Measurements from ENCODE around the gene IKZF3. TPM values are rescaled to one million over a fixed set of nuclear protein-coding genes. Genes with fewer than 3 reads are reported as not detected.
"Not testable (repeated sequence)": the region's sequence is repeated elsewhere in the genome, so short reads cannot be mapped to it uniquely, and the experiment has no call there.

The IKZF3 gene
- polyA plus RNA-seq, 1 of the 3 experiments (the other 2 are of a cell fraction) = not detected

- H3K4me1 ChIP-seq (ENCODE audit: control insufficient read depth in 1 of 2, insufficient read depth in 2 of 2, low read depth in 1 of 2, low read length in 1 of 2) = peaks cover 0 to 8% of the 10 kb centered on the region in 2 experiments; a peak in 1 of 4 replicates
- H3K27ac ChIP-seq (ENCODE audit: low read depth in 2 of 2, low read length in 1 of 2) = no peak overlapping the region
- no peaks in the 10 kb centered on the region for H4K20me1 ChIP-seq (ENCODE audit: insufficient read depth)
- H3K27me3 ChIP-seq (ENCODE audit: insufficient read depth) = no peaks in the 10 kb centered on the region
- no peaks in the 10 kb centered on the region; the same call in 1 of the 2 replicates for H3K79me2 ChIP-seq (ENCODE audit: insufficient read depth)
- 81% methylated on average over 10 of the region's 10 CpGs for WGBS (ENCODE audit: low lambda C conversion rate)
- H3K9ac ChIP-seq = no peak overlapping the region
- H3K9me3 ChIP-seq = no peaks in the 10 kb centered on the region
- H3K4me2 ChIP-seq = no peak overlapping the region
- H3K9me2 ChIP-seq = no peaks in the 10 kb centered on the region
- no peak overlapping the region for H2AFZ ChIP-seq (ENCODE audit: low read depth)
- peaks cover 0 to 4% of the 10 kb centered on the region in 2 experiments for H3K36me3 ChIP-seq (replicated peaks in 1 of 2; ENCODE audit: control insufficient read depth in 1 of 2, insufficient read depth in 2 of 2, low read length in 1 of 2)
- H3K4me3 ChIP-seq (ENCODE audit: low read depth in 2 of 2, low read length in 1 of 2) = no peak overlapping the region
- no peak for DNase-seq
- CTCF ChIA-PET = interaction anchor here (4.5 kb wide), 1 partner anchor 28 kb away, joined by 22 read pairs; no protein-coding TSS in a partner anchor
- POLR2A ChIA-PET = no interaction called here
- H3F3A ChIP-seq (replicated peaks; ENCODE audit: insufficient read depth) = no peaks in the 10 kb centered on the region
- TF ChIP-seq POLR2AphosphoS5 (IDR thresholded peaks at IDR 0.05; ENCODE audit: low read depth, low read length) (no peak), TAF1 (IDR thresholded peaks at IDR 0.05; ENCODE audit: borderline replicate concordance, low read depth, low read length) (no peak), IRF3 (IDR thresholded peaks at IDR 0.05; ENCODE audit: low read depth, low read length) (no peak), GABPA (IDR thresholded peaks at IDR 0.05; ENCODE audit: low read depth) (no peak), EP300 (IDR thresholded peaks at IDR 0.05; ENCODE audit: borderline replicate concordance in 1 of 2, low read depth in 1 of 2, low read length in 1 of 2) (no peak), RAD21 (IDR thresholded peaks at IDR 0.05; ENCODE audit: low read length) (no peak), TCF12 (IDR thresholded peaks at IDR 0.05) (no peak), CHD2 (IDR thresholded peaks at IDR 0.05; ENCODE audit: low read length, partially characterized antibody) (no peak), GATA2 (CRISPR knock-in tag; IDR thresholded peaks at IDR 0.05) (no peak), MXI1 (IDR thresholded peaks at IDR 0.05; ENCODE audit: low read depth, low read length) (no peak)
These were observed 136.6 kb downstream of the IKZF3 start for GRCh38 chr17:39727556-39727955.

GRCh38 chr17:39726617-39727016 lies 137.5 kb downstream of the IKZF3 start:
- no peak overlapping the region for H3K9ac ChIP-seq
- ChIA-PET CTCF (no interaction called here), POLR2A (no interaction called here)
- H3K4me2 ChIP-seq = no peak overlapping the region
- DNase-seq = no peak
- H2AFZ ChIP-seq (ENCODE audit: low read depth) = no peak overlapping the region
- peaks cover 0 to 8% of the 10 kb centered on the region in 2 experiments; a peak in 1 of 4 replicates for H3K4me1 ChIP-seq (ENCODE audit: control insufficient read depth in 1 of 2, insufficient read depth in 2 of 2, low read depth in 1 of 2, low read length in 1 of 2)
- WGBS (ENCODE audit: low lambda C conversion rate) = 100% methylated on average over 1 of the region's 9 CpGs
- H3K79me2 ChIP-seq (ENCODE audit: insufficient read depth) = no peaks in the 10 kb centered on the region; the same call in 1 of the 2 replicates
- H3K9me2 ChIP-seq = no peaks in the 10 kb centered on the region
- H3K27ac ChIP-seq (ENCODE audit: low read depth in 2 of 2, low read length in 1 of 2) = no peak overlapping the region
- no peak overlapping the region for H3K4me3 ChIP-seq (ENCODE audit: low read depth in 2 of 2, low read length in 1 of 2)
- no peaks in the 10 kb centered on the region for H3K9me3 ChIP-seq
- H3K36me3 ChIP-seq (replicated peaks in 1 of 2; ENCODE audit: control insufficient read depth in 1 of 2, insufficient read depth in 2 of 2, low read length in 1 of 2) = peaks cover 0 to 4% of the 10 kb centered on the region in 2 experiments
- no peaks in the 10 kb centered on the region for H4K20me1 ChIP-seq (ENCODE audit: insufficient read depth)
- no peaks in the 10 kb centered on the region for H3F3A ChIP-seq (replicated peaks; ENCODE audit: insufficient read depth)
- no peaks in the 10 kb centered on the region for H3K27me3 ChIP-seq (ENCODE audit: insufficient read depth)
- TF ChIP-seq RXRA (IDR thresholded peaks at IDR 0.05; ENCODE audit: borderline replicate concordance, low read depth) (no peak), RAD21 (IDR thresholded peaks at IDR 0.05; ENCODE audit: low read length) (no peak), RFX5 (IDR thresholded peaks at IDR 0.05; ENCODE audit: low read length) (no peak), ELF1 (IDR thresholded peaks at IDR 0.05) (no peak), GATA2 (CRISPR knock-in tag; IDR thresholded peaks at IDR 0.05) (no peak), NFIC (IDR thresholded peaks at IDR 0.05; ENCODE audit: borderline replicate concordance) (no peak), USF1 (IDR thresholded peaks at IDR 0.05; ENCODE audit: borderline replicate concordance, low read depth) (no peak), NRF1 (IDR thresholded peaks at IDR 0.05; ENCODE audit: low read depth, low read length) (no peak), MXI1 (IDR thresholded peaks at IDR 0.05; ENCODE audit: low read depth, low read length) (no peak), CTCF (IDR thresholded peaks at IDR 0.05) (no peak)

GRCh38 chr17:39725923-39726322 lies 138.2 kb downstream of the IKZF3 start:
- WGBS (ENCODE audit: low lambda C conversion rate) = 100% methylated on average over 1 of the region's 1 CpG
- POLR2A ChIA-PET; H3K36me3 ChIP-seq (replicated peaks in 1 of 2; ENCODE audit: control insufficient read depth in 1 of 2, insufficient read depth in 2 of 2, low read length in 1 of 2): not testable (repeated sequence)

More at GRCh38 chr17:39725923-39726322, 138.2 kb downstream of the IKZF3 start:
- H3K27ac ChIP-seq (ENCODE audit: low read depth in 2 of 2, low read length in 1 of 2); H4K20me1 ChIP-seq (ENCODE audit: insufficient read depth); H3F3A ChIP-seq (replicated peaks; ENCODE audit: insufficient read depth); H3K27me3 ChIP-seq (ENCODE audit: insufficient read depth); H2AFZ ChIP-seq (ENCODE audit: low read depth); H3K4me1 ChIP-seq (ENCODE audit: control insufficient read depth in 1 of 2, insufficient read depth in 2 of 2, low read depth in 1 of 2, low read length in 1 of 2); H3K9ac ChIP-seq; H3K4me3 ChIP-seq (ENCODE audit: low read depth in 2 of 2, low read length in 1 of 2); H3K4me2 ChIP-seq; DNase-seq; H3K9me2 ChIP-seq; H3K9me3 ChIP-seq; H3K79me2 ChIP-seq (ENCODE audit: insufficient read depth): not testable (repeated sequence)
- CTCF ChIA-PET = interaction anchor here (0.7 to 2.0 kb wide), 3 partner anchors 38 to 92 kb away, joined by 3 to 6 read pairs (median 4); partner anchors contain the start of gene PGAP3

All from SK-N-SH (cell line).